Ovary (tissue), 9 donors: ENCODE data around the gene PRR5. TPM values are rescaled to one million over a fixed set of nuclear protein-coding genes. Genes with fewer than 3 reads are reported as not detected.
A peak's percentile ranks its signal among the peaks of the same experiment; 100 is the strongest.

Experiments used
- DNase-seq, 5 donors: peaks; one replicate each; pipeline ENCODE4 v3.0.0-alpha.2; 2019 to 2020
- H3K27ac ChIP-seq, 2 donors: fragments of 200-600 bp; one replicate each; pipeline versions ENCODE4 v1.5.1 to v1.8.0; 2019 to 2022
- H3K27me3 ChIP-seq: fragments of 200-600 bp; one replicate; pipeline ENCODE4 v1.8.0; 2022
- H3K36me3 ChIP-seq: fragments of 200-600 bp; sonication (generic); one replicate; pipeline ENCODE4 v1.5.1; 2019
- H3K4me1 ChIP-seq: one replicate; pipeline ENCODE4 v1.8.1; 2013; ENCODE audit warnings: mild to moderate bottlenecking, moderate library complexity; ENCODE audit not compliant: insufficient read depth
- H3K4me3 ChIP-seq: fragments of 200-600 bp; sonication (generic); one replicate; pipeline ENCODE4 v1.5.1; 2017
- H3K9me3 ChIP-seq, 2 donors: fragments of 200-600 bp in 1 of 2; sonication (generic) in 1 of 2; one replicate each; pipeline versions ENCODE4 v1.5.1 to v1.8.1; 2013 to 2019; ENCODE audit warnings: mild to moderate bottlenecking in 1 of 2, moderate library complexity in 1 of 2
- CTCF ChIP-seq, 3 donors: fragments of 450-650 bp in 2 of 3; fragments of 200-600 bp in 1 of 3; IDR thresholded peaks; one replicate each; pipeline versions ENCODE4 v1.5.1 to v1.8.0; 2016 to 2022; ENCODE audit warnings: antibody characterized with exemption in 3 of 3, mild to moderate bottlenecking in 1 of 3
- EP300 ChIP-seq: sonication (generic); formaldehyde crosslinking; IDR thresholded peaks from one replicate; pipeline ENCODE4 v1.6.1; 2017; ENCODE audit warnings: antibody characterized with exemption
- POLR2A ChIP-seq: fragments of 450-650 bp; IDR thresholded peaks from one replicate; pipeline ENCODE4 v1.6.1; 2017; ENCODE audit warnings: antibody characterized with exemption, mild to moderate bottlenecking, moderate library complexity
- WGBS, 3 donors: extraction: QIAGEN DNeasy Blood & Tissue Kit in 1 of 3; methylation state at CpG; one replicate each; pipeline versions ENCODE4 v1.1.5 to v1.1.7; 2013 to 2017; 5-methylcytosine and 5-hydroxymethylcytosine counted together
- intact Hi-C, 4 donors: fragments of 100-400 bp; cut with DNase I; formaldehyde crosslinking; loops; one replicate each; pipeline versions ENCODE4 v1.11.0 to v1.15.1; 2022 to 2023
- polyA plus RNA-seq, 2 donors: library from polyadenylated mRNA; stranded (reverse); fragments of 200-250 nt in 1 of 2; fragments of 350-450 nt in 1 of 2; fragmentation: Illumina TruSeq in 1 of 2; extraction: RNeasy Lipid Tissue Mini Kit (QIAGEN cat#74804) in 1 of 2; gene quantifications; one replicate each; pipeline ENCODE4 v1.2.3, GENCODE V29; 2013 to 2014
- total RNA-seq, 7 donors: library from RNA; depleted of rRNA in 2 of 7; stranded (reverse); fragments of >200 nt in 2 of 7; fragmentation: NEBNext Ultra II Directional in 3 of 7; extraction: Animal tissue kit (Norgen Biotek cat#: 25700) in 3 of 7; gene quantifications; one replicate each; pipeline versions ENCODE4 v1.1.0 to v1.2.4, GENCODE V29; 2016 to 2023
- donor health status: DM: no; HTN: no; CAD: no; lungs with moderate emphysema.
- donor health status: DM: no; HTN: no; CAD: no.
- donor health status: Bipolar disorder and iron deficiency.
- donor health status: DM: yes; HTN: yes; CAD: no.
- donor health status: DM: no; HTN: no; CAD: no.
- donor health status: DM: yes; HTN: yes; CAD: no.

Gene PRR5
- total and polyA plus RNA-seq, 9 donors: 4.0 to 21.1 (median 16.8) TPM

GRCh38 chr22:44724416-44724815 lies 22.4 kb downstream of the PRR5 start:
- WGBS, 3 donors: 88 to 92% (median 90%) methylated on average over 6 of the region's 6 CpGs
- intact Hi-C loops: no loop called here

GRCh38 chr22:44724859-44725258 lies 22.9 kb downstream of the PRR5 start:
- intact Hi-C loops: no loop called here
- H3K27me3 ChIP-seq: no peaks in the 10 kb centered on the region
- WGBS, 3 donors: 79 to 84% (median 82%) methylated on average over 8 of the region's 8 CpGs
- no peaks in the 10 kb centered on the region for H3K9me3 ChIP-seq
- no peak overlapping the region for H3K4me3 ChIP-seq
- peaks cover 8% of the 10 kb centered on the region for H3K4me1 ChIP-seq
- TF ChIP-seq POLR2A: no peak
- TF ChIP-seq EP300: no peak
- TF ChIP-seq CTCF (IDR thresholded peaks at IDR 0.05): no peak
- no peaks in the 10 kb centered on the region for H3K36me3 ChIP-seq
- H3K27ac ChIP-seq: no peak overlapping the region
- DNase-seq: peak in 1 of 5 donors; percentile 6

More at GRCh38 chr22:44724416-44724815, 22.4 kb downstream of the PRR5 start:
- H3K27me3 ChIP-seq: no peaks in the 10 kb centered on the region
- no peak overlapping the region for H3K27ac ChIP-seq
- peaks cover 5% of the 10 kb centered on the region for H3K4me1 ChIP-seq
- DNase-seq: no peak
- TF ChIP-seq CTCF (IDR thresholded peaks at IDR 0.05) (no peak), EP300 (no peak), POLR2A (no peak)
- no peaks in the 10 kb centered on the region for H3K36me3 ChIP-seq
- no peak overlapping the region for H3K4me3 ChIP-seq
- no peaks in the 10 kb centered on the region for H3K9me3 ChIP-seq

- H3K4me1 ChIP-seq: peaks cover 9% of the 10 kb centered on the region
- no peaks in the 10 kb centered on the region for H3K27me3 ChIP-seq
- no peak for TF ChIP-seq CTCF (IDR thresholded peaks at IDR 0.05)
- no peak for TF ChIP-seq EP300
- no peaks in the 10 kb centered on the region for H3K36me3 ChIP-seq
- H3K27ac ChIP-seq: no peak overlapping the region
- no peaks in the 10 kb centered on the region for H3K9me3 ChIP-seq
- WGBS, 3 donors: 91 to 93% (median 93%) methylated on average over 10 to 11 of the region's 11 CpGs
- no peak for DNase-seq
- no peak overlapping the region for H3K4me3 ChIP-seq
- intact Hi-C loops: no loop called here
Observed at GRCh38 chr22:44726439-44726838, 24.4 kb downstream of the PRR5 start.

GRCh38 chr22:44727148-44727547 lies 25.1 kb downstream of the PRR5 start:
- no peak overlapping the region for H3K4me3 ChIP-seq
- 92 to 96% (median 93%) methylated on average over 21 of the region's 21 CpGs for WGBS, 3 donors
- no peak overlapping the region for H3K27ac ChIP-seq
- peak in 1 of 5 donors; percentile 17 for DNase-seq
- no peaks in the 10 kb centered on the region for H3K9me3 ChIP-seq
- TF ChIP-seq EP300: no peak
- no peak for TF ChIP-seq POLR2A
- no peak for TF ChIP-seq CTCF (IDR thresholded peaks at IDR 0.05)
- no peaks in the 10 kb centered on the region for H3K36me3 ChIP-seq
- peaks cover 9% of the 10 kb centered on the region for H3K4me1 ChIP-seq
- intact Hi-C loops: no loop called here
- no peaks in the 10 kb centered on the region for H3K27me3 ChIP-seq
